Measurements from ENCODE around the gene GRK5. TPM values are rescaled to one million over a fixed set of nuclear protein-coding genes. Genes with fewer than 3 reads are reported as not detected.

GRK5 gene
- total and polyA plus RNA-seq, 9 of the 15 experiments (the other 6 are each of a cell fraction or from before 2014, with no cell fraction given): 0.46 to 0.83 (median 0.67) TPM; not detected in 2

GRCh38 chr10:119270762-119271366 lies 63.5 kb downstream of the GRK5 start (continued):
- TF ChIP-seq CREB3L1 (IDR thresholded peaks at IDR 0.05; ENCODE audit: borderline replicate concordance, low read depth): peak; percentile 53; the same call in 1 of the 2 replicates
- peak in 2 of 3 experiments; percentile 52 to 90; a peak in 2 of 6 replicates for TF ChIP-seq ZBTB11 (CRISPR knock-in tag; IDR thresholded peaks at IDR 0.05)
- no peak for TF ChIP-seq NCOA2 (IDR thresholded peaks at IDR 0.05; ENCODE audit: partially characterized antibody in 2 of 2)
- TF ChIP-seq GABPA (tag; conservative IDR thresholded peaks at IDR 0.05; ENCODE audit: low read depth): peak; percentile 69
- no peak for TF ChIP-seq RFX1 (IDR thresholded peaks at IDR 0.05)
- no peak for TF ChIP-seq SMAD1 (IDR thresholded peaks at IDR 0.05; ENCODE audit: low read depth, low read length, partially characterized antibody)
- peak; percentile 69 to 71 for TF ChIP-seq E2F6 (IDR thresholded peaks at IDR 0.05; ENCODE audit: borderline replicate concordance in 1 of 2, extremely low read depth in 1 of 2, insufficient read depth in 1 of 2, insufficient read length in 1 of 2, low read depth in 1 of 2, low read length in 1 of 2, poor library complexity in 1 of 2, severe bottlenecking in 1 of 2)
- peak; percentile 29; the same call in 1 of the 2 replicates for TF ChIP-seq SMAD4 (CRISPR knock-in tag; conservative IDR thresholded peaks at IDR 0.05)
- 0 out of 2 replicates have a peak, but pooled peaks have one; percentile 21 for TF ChIP-seq ZBTB40 (IDR thresholded peaks at IDR 0.05)
- TF ChIP-seq ZBTB40 (CRISPR knock-in tag; IDR thresholded peaks at IDR 0.05): no peak

All from K562 (cell line).